Muscle of back (tissue), 13 donors: ENCODE data around the gene KRTAP6-3. TPM values are rescaled to one million over a fixed set of nuclear protein-coding genes. Genes with fewer than 3 reads are reported as not detected.

Experiments used
- DNase-seq, 3 donors: peaks; one replicate each; pipeline versions ENCODE4 v3.0.0 to v3.0.0-alpha.2; 2013
- long read RNA-seq, 9 donors: transcript quantifications; one replicate each; lab custom pipeline, GENCODE V29; 2026
- polyA plus RNA-seq, 10 donors: library from polyadenylated mRNA; unstranded; fragments of 120-200 nt; gene quantifications; one replicate each; pipeline ENCODE4 v1.2.1, GENCODE V29; 2013; ENCODE audit not compliant: insufficient read length in 10 of 10

Gene KRTAP6-3, protein sequence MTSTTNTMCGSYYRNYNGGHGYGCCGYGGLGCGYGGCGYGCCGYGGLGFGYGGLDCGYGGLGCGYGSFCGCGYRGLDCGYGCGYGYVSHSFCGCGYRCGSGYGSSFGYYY
- polyA plus RNA-seq = not detected
- long read RNA-seq, donor 1 = 0 reads
- long read RNA-seq, donor 2 = 0 reads
- long read RNA-seq, donor 3 = 0 reads
- long read RNA-seq, donor 4 = 0 reads
- long read RNA-seq, donor 5 = 0 reads
- long read RNA-seq, donor 6 = 0 reads
- long read RNA-seq, donor 7 = 0 reads
- long read RNA-seq, donor 8 = 0 reads
- long read RNA-seq, donor 9 = 0 reads

DNA sequence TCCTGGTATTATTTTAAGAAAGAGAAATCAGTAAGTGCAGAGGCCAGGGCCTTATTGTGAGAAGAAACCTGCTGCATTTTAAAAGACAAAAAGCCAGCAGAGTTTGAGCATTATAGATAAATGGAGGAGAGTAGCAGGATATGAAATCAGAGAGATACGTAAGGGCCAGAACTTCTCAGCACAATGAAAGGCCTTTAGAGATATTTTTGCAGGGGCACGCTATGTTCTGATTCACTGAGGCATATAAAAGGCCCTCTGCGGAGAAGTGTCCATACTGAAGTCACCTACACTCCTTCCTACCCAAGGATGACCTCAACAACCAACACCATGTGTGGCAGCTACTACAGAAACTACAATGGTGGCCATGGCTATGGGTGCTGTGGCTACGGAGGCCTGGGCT lies at the start of gene KRTAP6-3:
Gene KRTAP6-3, plus strand, starts transcription at position 301 of the 400 bp plus-strand sequence. Its CDS starts 6 bp downstream, at position 307.
- no peak for DNase-seq

DNA sequence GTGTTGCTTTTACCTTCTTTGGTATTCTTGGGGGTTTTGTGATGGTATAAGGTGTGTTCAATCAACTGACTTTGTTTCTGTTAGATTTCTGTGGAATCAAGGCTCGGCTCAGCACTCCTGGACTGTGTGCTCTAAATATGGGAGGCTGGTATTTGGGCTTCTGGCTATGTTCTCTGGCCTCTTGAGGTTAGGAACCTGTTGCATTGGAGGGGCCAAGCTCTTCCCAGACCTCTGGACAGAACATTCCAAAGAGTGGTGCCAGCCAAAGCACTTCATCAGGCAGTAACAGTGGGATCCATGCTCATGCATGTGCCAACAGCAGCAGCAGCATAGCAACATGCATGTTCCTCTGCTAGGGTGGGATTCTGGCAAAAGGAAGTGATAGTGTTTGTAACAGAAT lies 39.5 kb upstream of the KRTAP6-3 start:
- DNase-seq = no peak

DNA sequence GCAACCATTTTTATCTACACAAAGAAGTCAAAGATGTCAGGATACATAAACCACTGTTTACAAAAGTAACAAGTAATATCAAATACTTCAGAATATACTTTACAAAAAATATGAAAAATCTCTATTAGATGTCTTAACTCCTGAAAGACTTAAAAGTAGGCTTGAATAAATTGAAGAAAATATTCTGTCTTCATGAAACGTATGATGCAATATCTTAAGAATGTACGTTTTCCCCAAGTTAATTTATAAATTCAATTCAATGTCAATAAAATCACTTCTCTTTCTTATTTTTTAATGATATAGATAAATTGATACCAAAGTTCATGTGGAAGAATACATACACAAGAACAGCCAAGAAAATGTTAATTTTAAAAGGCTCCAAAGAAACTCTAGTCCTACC lies 37.1 kb upstream of the KRTAP6-3 start:
- no peak for DNase-seq

DNA sequence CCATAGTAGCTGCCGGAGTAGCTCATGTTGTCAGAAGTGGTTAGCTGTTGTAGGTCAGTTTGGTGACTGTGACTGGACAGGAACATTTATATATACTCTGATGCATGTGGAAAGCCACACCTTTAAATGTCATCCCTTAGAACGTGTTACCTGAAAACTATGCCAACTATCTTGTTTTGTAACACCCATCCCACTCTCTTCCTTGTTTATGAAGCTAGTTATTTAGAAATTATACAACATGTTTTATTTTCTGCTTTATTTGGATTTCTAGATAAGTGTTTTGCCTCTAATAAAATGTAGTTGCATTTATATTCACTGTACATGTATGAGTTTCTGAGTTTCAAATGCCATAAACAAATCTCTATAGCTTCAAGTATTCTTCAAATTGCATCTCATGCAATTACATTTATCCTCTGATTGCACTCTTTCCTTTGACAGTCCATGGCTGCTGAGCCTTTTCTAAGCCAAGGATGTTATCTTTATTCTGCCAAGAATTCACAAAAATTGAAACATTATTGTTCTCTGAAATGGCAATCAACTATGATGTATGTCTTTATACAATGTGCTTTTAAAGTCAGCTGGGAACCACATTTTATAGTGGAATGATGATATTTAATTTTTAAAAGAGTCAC lies 30.9 kb upstream of the KRTAP6-3 start, which contains the start of gene KRTAP19-7:
Gene KRTAP19-7, minus strand, starts transcription at position 51 of the 632 bp plus-strand sequence. Its CDS starts 25 bp downstream, at position 26.
- DNase-seq = no peak

DNA sequence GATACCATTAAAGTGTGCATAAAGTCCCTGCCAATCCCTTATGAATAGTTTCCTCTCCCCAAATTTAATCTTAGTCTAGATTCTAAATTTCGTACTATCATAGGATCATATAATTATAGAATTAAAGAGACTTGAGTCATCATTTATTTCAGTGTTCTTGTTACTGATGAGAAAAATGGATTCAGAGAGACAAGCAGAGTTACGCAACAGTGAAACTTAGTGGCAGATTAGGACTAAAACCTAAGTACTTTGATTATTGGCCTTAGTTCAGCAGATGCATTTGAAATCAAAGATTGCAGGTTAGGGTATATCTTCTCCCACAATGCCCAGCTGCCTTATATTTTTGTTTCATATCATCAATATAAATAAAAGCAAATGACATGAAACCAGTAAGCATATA lies 30.3 kb upstream of the KRTAP6-3 start:
- DNase-seq = no peak

DNA sequence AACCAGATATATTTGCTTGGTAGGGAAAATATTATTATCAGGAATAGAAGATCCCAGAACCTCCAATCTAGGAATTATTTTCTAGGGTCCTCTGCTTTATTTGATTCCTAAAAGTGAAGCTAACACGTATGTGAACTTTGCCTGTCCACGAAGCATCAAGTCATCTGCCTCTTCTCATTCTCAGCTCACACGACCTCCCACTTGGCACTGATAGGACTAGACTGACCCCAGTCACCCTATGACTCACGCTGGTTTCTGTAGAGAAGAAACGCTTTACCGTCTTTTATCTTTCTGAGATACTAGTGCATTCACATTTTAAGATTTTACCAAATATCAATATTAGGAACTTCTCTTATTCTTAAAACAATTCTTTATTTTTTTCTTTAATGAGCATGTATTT lies 29.2 kb upstream of the KRTAP6-3 start:
- DNase-seq = no peak

DNA sequence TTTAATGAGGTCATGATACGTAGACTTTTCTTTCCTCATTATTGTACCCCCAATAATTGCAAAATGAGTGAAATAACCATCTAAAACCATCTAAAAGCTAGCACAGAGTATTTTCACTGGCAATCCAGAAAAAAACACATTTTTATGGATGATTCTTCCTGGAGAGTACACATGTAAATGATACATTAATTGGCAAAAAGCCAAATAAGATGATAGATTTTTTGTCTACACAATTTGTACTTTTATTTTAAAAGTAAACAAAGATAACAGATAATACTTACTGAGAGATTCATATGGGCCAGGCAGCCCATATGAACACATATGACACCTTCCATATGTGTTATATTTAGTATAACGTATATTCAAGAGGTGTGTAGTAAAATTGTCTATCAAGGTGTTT lies 28.6 kb upstream of the KRTAP6-3 start:
- DNase-seq = no peak

DNA sequence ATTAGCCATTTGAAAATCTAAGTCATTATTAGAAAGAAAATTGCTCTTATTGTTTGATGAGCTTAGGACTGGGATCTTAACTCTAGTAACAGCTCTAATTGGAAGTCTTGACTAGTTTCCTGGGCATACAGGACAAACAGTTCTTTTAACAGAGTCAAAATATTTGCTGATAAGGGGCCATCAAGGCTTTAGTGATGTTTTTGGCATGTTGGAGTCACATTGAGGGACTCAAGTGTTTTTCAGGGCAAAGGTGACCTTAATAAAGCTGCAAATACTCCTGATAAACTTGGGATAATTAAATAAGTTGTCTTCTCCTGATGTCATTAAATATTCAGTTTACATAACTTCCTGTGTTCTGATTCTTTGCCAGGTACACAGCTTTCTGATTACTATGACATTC lies 24.6 kb upstream of the KRTAP6-3 start:
- DNase-seq = no peak

DNA sequence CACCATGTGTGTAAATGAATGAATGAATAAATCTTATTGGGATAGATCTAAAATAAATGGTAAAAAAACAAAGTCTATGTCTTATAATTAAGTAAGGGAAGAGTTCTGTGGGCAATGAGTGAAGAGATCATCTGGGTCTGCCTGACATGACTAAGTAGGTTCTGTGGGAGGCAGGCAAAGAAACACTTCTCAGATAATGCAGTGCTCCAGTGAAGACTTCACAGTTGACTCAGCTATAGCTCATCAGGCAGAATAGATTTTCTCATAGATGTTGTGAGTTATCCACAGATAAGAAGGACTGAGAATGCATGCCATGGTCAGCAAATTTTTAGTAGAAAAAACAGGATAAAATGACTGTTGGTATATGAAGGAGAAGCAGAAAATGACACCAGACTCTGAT lies 14.5 kb upstream of the KRTAP6-3 start:
- DNase-seq = no peak

DNA sequence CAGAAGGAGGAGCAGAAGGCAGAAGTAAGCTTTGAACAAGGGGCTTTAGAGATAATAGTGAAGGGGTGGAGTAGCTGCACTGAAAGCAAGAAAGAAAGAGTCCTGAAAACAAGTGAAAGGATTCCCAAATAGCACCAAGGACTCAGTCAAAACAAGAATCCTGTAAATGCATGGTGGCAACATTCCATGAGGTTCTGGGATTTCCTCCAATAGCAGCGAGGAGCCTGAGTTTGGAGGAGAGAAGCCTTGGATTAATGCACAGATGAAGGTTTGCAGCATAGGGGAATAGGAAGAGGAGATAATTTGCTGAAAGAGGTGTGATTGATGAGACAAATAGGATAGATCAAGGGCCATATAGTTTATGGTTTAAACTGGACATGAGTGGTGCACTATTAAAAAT lies 12.9 kb upstream of the KRTAP6-3 start:
- peak; percentile 6 to 48 (median 42) for DNase-seq

DNA sequence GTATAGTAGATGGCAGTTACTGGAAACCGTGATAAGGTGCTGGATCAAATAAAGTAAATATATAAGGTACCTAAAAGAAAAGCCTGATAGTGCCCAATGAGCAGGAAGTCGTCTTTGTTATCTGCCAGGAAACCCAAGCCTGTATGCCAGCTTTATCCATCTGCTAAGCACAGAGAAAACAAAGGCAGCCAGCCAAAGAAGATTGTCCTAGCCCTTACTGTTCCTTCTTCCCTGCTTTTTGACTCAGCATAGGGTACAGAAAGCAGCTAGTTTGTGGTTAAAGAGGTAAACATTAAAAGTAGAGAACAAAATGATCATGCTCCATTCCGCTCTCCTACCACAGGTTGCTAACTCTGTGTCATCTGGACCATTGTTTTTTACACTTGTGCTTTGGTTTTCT lies 12.1 kb upstream of the KRTAP6-3 start:
- DNase-seq = no peak

DNA sequence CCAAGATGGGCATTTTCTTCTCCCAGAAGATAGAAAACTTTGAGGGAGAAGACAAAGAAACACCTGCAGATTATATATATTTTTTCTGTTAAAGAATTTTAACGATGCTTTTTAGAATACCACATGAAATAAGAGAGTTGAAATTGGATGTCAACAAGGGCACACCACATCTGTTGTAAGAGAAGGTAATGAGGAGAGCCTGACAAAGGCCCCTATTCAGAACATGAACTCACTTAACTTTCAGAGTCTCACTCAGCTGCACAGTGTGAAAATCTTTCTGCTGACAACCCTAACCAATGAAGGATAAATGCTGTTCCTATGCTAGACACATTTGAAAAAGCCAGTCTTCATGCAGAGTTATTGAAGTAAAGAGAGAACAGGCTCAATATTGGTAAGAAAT lies 9.4 kb upstream of the KRTAP6-3 start:
- no peak for DNase-seq

DNA sequence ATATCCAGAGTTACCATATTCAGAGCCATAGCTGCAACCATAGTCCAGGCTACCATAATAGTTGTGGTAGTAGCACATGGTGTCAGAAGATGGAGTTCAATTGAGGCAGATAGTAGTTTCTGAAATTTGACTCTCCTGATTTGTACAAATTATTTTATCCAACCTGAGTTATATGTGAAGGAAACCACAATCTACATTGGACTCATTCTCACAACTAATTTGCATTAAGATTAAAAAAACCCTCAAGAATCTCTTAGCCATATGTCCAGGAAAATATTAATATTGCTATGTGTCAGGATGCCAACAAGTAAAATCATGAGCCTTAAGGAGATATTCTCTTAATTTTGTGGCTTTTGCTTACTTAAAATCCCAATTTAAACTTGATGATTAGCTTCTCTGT lies 1.9 kb upstream of the KRTAP6-3 start, which contains the start of gene KRTAP22-2:
Gene KRTAP22-2, minus strand, starts transcription at position 101 of the 400 bp plus-strand sequence.
- DNase-seq = no peak

DNA sequence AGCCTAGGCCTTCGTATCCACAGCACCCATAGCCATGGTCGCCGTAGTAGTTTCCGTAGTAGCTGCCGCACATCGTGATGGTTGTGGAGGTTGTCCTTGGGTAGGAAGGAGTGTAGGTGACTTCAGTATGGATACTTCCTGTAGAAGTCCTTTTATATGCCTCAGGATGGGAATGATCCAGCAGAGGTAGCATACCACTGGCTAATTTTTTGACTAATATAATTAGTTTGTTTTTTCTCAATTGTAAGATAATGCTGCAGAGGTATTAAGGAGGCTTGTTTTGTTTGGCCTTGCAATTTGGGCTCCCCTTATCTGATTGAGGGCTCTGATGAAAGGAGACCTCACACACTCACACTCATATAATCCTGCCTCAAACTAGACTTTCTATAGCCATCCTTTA lies 6.6 kb downstream of the KRTAP6-3 start, which contains the start of gene KRTAP6-2:
Gene KRTAP6-2, minus strand, starts transcription at position 101 of the 400 bp plus-strand sequence. Its CDS starts 28 bp downstream, at position 73.
- no peak for DNase-seq

DNA sequence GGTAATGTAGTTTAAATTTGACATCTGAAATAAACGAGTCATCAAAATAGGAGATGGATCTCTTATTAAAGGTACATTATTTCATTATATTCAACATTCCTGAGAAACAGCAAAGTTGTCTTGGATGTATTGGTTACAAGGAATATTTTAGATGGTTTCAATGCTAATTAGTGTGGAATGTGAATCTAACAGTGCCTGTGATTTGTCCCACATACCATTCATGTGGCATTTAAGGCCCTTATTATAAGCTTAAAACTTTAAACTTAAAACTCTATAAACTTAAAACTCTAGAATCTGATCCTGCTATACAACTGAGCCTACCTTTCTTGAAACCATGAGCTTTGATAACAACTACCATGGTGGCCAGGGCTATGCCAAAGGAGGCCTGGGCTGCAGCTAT lies 8.5 kb downstream of the KRTAP6-3 start, which contains the start of gene KRTAP22-1:
Gene KRTAP22-1, plus strand, starts transcription at position 301 of the 400 bp plus-strand sequence.
- no peak for DNase-seq

DNA sequence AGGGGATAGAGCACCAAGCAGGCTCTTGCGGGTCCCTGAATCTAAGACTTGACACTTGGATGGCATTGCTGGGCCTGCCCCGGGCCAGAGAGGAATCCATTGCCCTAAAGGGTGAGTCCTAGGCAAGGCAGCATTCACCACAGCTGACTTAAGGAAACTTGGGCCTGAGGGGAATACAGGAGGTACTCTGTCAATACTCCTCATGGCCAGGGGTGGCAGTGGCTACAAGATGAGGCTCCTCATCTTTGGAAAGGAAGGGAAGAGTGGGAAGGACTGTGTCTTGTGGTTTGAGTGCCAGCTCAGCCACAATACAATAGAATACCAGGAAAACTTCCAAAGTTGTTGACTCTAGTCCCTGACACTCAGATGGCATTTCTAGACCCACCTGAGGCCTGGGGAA lies 13.7 kb downstream of the KRTAP6-3 start:
- no peak for DNase-seq

DNA sequence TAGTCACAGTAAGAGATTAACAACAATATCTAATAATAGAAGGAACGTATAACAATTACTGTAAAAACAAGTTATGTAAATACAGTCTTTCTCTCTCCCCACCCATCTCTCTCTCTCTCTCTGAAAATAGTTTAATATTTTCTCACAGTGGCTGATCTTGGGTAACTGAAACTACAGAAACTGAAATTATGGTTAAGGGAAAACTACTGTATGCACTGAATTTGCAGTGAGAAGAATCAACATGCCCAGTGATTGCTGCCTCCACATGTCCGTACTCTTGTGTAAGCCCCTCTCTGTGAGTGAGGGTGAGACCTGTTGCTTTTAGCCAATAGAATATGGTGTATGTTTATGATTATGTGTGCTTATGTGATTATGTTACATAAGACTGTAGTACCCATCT lies 19.9 kb downstream of the KRTAP6-3 start:
- no peak for DNase-seq

DNA sequence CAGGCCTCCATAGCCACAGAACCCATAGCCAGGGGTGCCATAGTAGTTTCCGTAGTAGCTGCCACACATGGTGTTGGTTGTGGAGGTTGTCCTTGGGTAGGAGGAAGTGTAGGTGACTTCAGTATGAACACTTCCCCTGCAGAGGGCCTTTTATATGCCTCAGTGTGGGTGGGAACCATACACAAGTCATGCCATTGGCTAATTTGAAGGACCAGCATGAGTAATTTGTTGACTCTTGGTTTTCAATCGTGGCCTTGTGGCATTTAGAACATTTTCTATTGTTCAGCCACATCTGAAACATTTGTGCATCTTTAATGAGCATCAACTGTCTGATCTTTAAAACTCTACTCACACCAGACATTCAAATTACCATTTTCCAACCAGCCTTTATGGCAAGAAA lies 21.6 kb downstream of the KRTAP6-3 start, which contains the start of gene KRTAP6-1:
Gene KRTAP6-1, minus strand, starts transcription at position 95 of the 400 bp plus-strand sequence. Its CDS starts 26 bp downstream, at position 69.
- DNase-seq = no peak

DNA sequence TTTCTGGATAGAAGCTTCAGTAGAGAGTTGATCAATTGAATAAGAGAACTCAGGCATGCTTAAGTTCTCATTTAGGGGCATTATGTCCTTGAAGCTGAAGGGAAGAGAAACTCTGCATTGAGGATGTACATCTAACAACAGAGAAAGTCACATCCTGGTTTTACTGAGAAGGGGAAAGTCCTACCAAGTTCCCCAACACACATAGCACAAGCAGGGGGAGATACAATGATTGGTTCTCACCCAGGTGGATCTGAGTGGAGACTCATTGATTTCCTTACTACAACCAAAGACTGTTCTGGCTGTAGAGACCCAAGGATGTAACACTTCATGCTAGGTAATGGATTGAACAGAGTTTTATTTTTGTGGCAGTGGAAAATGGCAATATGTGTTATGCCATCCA lies 23.0 kb downstream of the KRTAP6-3 start:
- no peak for DNase-seq

DNA sequence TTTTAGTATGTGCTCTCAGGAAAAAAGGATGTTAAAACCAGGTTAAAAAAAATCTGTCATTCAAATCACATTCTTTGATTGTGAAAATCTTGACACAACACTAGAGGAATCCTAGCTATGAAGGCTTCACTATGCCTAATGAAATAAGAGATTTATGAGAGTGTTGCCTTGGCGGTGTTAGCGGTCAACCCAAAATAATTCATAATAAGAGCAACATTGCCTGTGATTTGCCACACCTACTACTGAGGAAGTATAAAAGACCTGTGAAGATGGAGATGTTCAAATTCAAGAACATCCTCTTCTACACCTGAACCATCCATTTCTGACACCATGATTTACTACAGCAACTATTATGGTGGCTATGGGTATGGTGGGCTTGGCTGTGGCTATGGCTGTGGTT lies 23.9 kb downstream of the KRTAP6-3 start, which contains the start of gene KRTAP20-1:
Gene KRTAP20-1, plus strand, starts transcription at position 301 of the 400 bp plus-strand sequence. Its CDS starts 30 bp downstream, at position 331.
- no peak for DNase-seq

DNA sequence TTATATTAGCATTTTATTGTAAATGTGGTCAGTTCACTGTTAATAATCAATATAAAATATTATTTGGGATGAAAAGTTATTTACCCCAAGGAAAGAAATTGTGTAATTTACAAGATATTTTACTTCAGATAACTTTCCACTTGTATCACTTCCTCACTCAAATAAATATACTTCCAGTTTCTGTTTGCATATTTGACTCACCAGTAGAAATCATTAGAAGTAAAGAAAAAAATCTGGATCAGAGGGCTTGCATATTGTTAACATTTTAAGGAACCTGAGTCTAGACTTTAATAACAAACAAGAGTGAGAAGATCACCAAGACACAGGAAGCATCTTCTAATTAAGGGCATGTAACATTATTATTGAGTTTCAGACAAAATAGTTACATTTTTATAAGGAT lies 27.8 kb downstream of the KRTAP6-3 start:
- no peak for DNase-seq

DNA sequence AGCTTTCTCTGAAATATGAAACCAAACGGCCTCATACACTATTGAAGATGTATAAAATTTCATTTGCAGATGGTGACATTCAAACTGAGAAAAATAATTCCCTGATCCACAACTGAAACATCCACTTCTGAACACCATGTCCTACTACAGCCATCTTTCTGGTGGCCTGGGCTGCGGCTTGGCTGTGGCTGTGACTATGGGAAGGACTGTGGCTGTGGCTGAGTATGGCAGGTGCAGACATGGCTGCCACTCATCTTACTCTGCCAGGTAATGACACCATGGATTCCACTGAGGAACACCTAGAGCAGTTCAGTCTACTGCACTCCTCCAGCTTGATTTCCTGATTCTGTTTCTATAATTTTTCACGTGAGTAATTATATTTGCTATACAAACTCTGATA lies 28.3 kb downstream of the KRTAP6-3 start, which contains the start of gene KRTAP20-4:
Gene KRTAP20-4, plus strand, starts transcription at position 106 of the 400 bp plus-strand sequence.
- DNase-seq = no peak

DNA sequence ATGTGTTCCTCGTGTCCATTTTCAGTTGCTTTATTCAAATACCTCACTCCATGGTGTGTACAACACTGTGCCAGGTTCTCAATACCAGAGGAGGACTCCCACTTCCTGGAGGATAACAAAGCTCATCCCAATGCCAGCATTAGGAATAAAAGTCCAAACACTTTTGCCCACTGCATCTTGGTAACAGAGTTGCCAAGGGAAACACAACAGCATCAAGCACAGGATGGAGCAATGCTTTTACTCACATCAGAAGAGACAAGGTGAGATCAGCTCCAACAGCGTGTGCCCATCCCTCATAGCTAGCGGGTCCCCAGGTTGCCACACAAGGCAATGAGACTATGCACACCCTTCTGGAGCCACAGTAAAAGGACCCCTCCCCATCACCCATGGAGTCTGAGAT lies 31.1 kb downstream of the KRTAP6-3 start:
- no peak for DNase-seq
